Progenitor cell of endocrine pancreas (in vitro differentiated cells): Measurements from ENCODE around the gene RPAP2. TPM values are rescaled to one million over a fixed set of nuclear protein-coding genes. Genes with fewer than 3 reads are reported as not detected.
"Not testable (repeated sequence)": the region's sequence is repeated elsewhere in the genome, so short reads cannot be mapped to it uniquely, and the experiment has no call there.

Experiments used
- DNase-seq: peaks from one replicate; pipeline ENCODE4 v3.0.0; 2021; ENCODE audit warnings: low spot score; ENCODE audit not compliant: unreplicated experiment
- H3K27ac Mint-ChIP-seq: 2 replicates; pipeline ENCODE4 v1.8.0; 2021; ENCODE audit warnings: mild to moderate bottlenecking, moderate library complexity, mixed read lengths
- H3K27me3 Mint-ChIP-seq: 2 replicates; pipeline ENCODE4 v1.8.0; 2021; ENCODE audit warnings: mixed read lengths
- H3K36me3 Mint-ChIP-seq: 2 replicates; pipeline ENCODE4 v1.8.0; 2022; ENCODE audit warnings: mixed read lengths; ENCODE audit not compliant: insufficient read depth
- H3K4me1 Mint-ChIP-seq: 2 replicates; pipeline ENCODE4 v1.8.0; 2021; ENCODE audit warnings: low read depth, mixed read lengths
- H3K4me3 Mint-ChIP-seq: 2 replicates; pipeline ENCODE4 v1.8.0; 2021; ENCODE audit warnings: low read depth, mild to moderate bottlenecking, moderate library complexity, mixed read lengths
- H3K9me3 Mint-ChIP-seq: 2 replicates; pipeline ENCODE4 v1.8.0; 2021; ENCODE audit warnings: low read depth, mixed read lengths
- total RNA-seq: library from RNA; stranded (reverse); gene quantifications from 2 replicates; pipeline ENCODE4 v1.2.1, GENCODE V29; 2021
- TF ChIP-seq, protein P1 (sequence below): fragments of 200-600 bp; sonication (generic); IDR thresholded peaks from one replicate; pipeline ENCODE4 v1.5.0; 2021; ENCODE audit warnings: antibody characterized with exemption, mild to moderate bottlenecking; ENCODE audit not compliant: unreplicated experiment

The RPAP2 gene
- total RNA-seq, 1 donor from 2014 or later, result 40.7 TPM

DNA sequence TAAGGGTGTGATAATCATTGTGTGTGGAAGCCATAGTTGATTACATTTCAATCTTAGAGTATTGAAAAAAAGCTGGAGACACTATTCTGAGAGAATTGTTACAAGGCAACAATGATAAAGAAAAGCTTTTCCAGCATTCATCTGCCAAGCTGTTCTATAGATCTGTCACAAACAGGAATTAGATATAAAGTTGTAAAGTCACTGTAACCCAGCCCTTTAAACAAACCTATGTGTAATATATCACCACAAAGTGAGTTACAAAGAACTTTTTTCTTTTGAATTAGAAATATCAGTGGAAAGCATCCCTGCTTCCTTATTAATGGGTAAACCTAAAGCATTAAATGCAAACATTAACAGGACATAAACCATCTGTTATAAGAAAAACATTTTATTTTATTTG lies 55.4 kb downstream of the RPAP2 start:
- H3K4me3 Mint-ChIP-seq, result no peak overlapping the region
- no peak overlapping the region for H3K27ac Mint-ChIP-seq
- H3K36me3 Mint-ChIP-seq, result peaks cover 36% of the 10 kb centered on the region
- peaks cover 7% of the 10 kb centered on the region for H3K9me3 Mint-ChIP-seq
- no peaks in the 10 kb centered on the region for H3K27me3 Mint-ChIP-seq
- TF ChIP-seq, protein P1, sequence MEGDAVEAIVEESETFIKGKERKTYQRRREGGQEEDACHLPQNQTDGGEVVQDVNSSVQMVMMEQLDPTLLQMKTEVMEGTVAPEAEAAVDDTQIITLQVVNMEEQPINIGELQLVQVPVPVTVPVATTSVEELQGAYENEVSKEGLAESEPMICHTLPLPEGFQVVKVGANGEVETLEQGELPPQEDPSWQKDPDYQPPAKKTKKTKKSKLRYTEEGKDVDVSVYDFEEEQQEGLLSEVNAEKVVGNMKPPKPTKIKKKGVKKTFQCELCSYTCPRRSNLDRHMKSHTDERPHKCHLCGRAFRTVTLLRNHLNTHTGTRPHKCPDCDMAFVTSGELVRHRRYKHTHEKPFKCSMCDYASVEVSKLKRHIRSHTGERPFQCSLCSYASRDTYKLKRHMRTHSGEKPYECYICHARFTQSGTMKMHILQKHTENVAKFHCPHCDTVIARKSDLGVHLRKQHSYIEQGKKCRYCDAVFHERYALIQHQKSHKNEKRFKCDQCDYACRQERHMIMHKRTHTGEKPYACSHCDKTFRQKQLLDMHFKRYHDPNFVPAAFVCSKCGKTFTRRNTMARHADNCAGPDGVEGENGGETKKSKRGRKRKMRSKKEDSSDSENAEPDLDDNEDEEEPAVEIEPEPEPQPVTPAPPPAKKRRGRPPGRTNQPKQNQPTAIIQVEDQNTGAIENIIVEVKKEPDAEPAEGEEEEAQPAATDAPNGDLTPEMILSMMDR, result no peak
- H3K4me1 Mint-ChIP-seq, result no peaks in the 10 kb centered on the region
- no peak for DNase-seq

DNA sequence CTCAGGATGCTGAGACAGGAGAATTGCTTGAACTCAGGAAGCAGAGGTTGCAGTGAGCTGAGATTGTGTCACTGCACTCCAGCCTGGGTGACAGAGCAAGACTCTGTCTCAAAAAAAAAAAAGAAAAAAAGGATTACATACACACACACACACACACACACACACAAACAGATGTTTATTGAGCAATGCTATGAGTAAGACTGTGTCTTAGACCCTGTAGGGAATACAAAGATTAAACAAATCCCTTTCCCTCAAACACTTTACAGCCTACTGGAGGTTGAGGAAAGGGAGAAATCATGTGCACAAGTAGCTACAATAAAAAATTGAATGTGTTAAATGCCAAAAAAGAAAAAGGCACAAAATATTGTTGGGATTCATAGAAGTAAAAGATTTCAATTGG lies 58.1 kb downstream of the RPAP2 start:
- no peaks in the 10 kb centered on the region for H3K4me1 Mint-ChIP-seq
- H3K36me3 Mint-ChIP-seq, result peaks cover 34% of the 10 kb centered on the region

GRCh38 chr1:92359382-92359781 lies 60.5 kb downstream of the RPAP2 start:
- not testable (repeated sequence) for H3K4me3 Mint-ChIP-seq, H3K27me3 Mint-ChIP-seq, H3K27ac Mint-ChIP-seq, H3K9me3 Mint-ChIP-seq, DNase-seq, H3K4me1 Mint-ChIP-seq
- peaks cover 24% of the 10 kb centered on the region for H3K36me3 Mint-ChIP-seq

More for the DNA sequence above, 58.1 kb downstream of the RPAP2 start:
- Mint-ChIP-seq H3K9me3 (peaks cover 3% of the 10 kb centered on the region), H3K27me3 (no peaks in the 10 kb centered on the region), H3K27ac (no peak overlapping the region), H3K4me3 (no peak overlapping the region)
- TF ChIP-seq, protein P1, result no peak
- DNase-seq, result no peak

DNA sequence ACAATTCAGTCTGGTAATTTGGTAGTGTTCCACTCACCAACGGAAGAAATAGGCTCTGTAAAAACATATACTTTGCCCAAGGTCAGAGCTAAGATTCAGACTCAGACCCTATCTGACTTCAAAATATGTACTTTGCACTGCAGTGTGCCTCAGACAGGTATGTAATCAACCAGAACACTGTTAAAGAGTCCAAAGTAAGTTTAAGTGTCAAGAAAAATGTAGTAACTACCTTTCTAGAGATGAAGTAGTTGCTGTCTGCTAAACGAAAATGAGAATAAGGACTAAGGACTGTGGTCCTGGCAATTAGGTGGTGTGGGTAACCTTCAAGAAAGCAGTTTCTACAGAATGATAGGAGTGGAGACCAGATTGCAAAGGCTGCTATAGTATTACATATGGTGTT lies 61.1 kb downstream of the RPAP2 start:
- Mint-ChIP-seq H3K27ac (no peak overlapping the region), H3K27me3 (no peaks in the 10 kb centered on the region), H3K4me3 (no peak overlapping the region), H3K4me1 (peaks cover 5% of the 10 kb centered on the region), H3K9me3 (no peaks in the 10 kb centered on the region), H3K36me3 (peaks cover 25% of the 10 kb centered on the region)
- no peak for DNase-seq
- TF ChIP-seq, protein P1, result no peak

- TF ChIP-seq, protein P1, result no peak
Observed at GRCh38 chr1:92362970-92363369, 64.1 kb downstream of the RPAP2 start.

GRCh38 chr1:92363401-92363800 lies 64.5 kb downstream of the RPAP2 start:
- TF ChIP-seq, protein P1, result no peak
- H3K4me3 Mint-ChIP-seq, result no peak overlapping the region
- H3K27ac Mint-ChIP-seq, result no peak overlapping the region

More at GRCh38 chr1:92362970-92363369, 64.1 kb downstream of the RPAP2 start:
- no peak overlapping the region for H3K27ac Mint-ChIP-seq
- H3K27me3 Mint-ChIP-seq, result no peaks in the 10 kb centered on the region
- H3K9me3 Mint-ChIP-seq, result no peaks in the 10 kb centered on the region
- no peak for DNase-seq
- no peak overlapping the region for H3K4me3 Mint-ChIP-seq
- peaks cover 16% of the 10 kb centered on the region for H3K36me3 Mint-ChIP-seq
- H3K4me1 Mint-ChIP-seq, result peaks cover 7% of the 10 kb centered on the region

More at GRCh38 chr1:92363401-92363800, 64.5 kb downstream of the RPAP2 start:
- H3K4me1 Mint-ChIP-seq, result peaks cover 7% of the 10 kb centered on the region
- DNase-seq, result no peak
- H3K27me3 Mint-ChIP-seq, result no peaks in the 10 kb centered on the region
- H3K36me3 Mint-ChIP-seq, result peaks cover 11% of the 10 kb centered on the region
- no peaks in the 10 kb centered on the region for H3K9me3 Mint-ChIP-seq
